ENCODE measurements around the gene RGS7. TPM values are rescaled to one million over a fixed set of nuclear protein-coding genes. Genes with fewer than 3 reads are reported as not detected.

Gene RGS7
- total RNA-seq, 2 experiments from 2014 or later, result not detected

DNA sequence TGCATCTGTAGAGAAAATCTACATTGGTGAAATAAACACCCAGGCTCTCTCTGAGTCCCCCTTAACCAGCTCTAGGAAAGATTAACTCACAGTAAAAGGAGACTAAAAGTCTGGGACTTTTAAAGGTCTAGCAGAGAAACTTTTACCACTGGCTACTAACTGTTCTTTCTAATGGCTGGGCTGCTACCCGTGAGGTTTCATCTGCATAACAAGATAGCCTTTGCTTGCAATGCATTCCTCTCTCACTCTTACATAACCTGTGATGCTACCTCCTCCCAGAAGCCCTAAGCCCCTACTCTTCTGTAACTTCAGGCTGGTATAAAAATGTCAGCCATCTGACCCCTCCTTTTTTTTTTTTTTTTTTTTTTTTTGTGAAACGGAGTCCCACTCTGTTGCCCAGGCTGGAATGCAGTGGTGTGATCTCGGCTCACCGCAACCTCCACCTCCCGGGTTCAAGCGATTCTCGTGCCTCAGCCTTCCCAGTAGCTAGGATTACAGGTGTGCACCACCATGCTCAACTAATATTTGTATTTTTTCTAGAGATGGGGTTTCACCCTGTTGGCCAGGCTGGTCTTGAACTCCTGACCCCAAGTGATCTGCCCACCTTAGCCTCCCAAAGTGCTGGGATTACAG is 344.2 kb downstream of the RGS7 start:
- H3K9me3 Mint-ChIP-seq, result peaks cover 10% of the 10 kb centered on the region
- H3K36me3 Mint-ChIP-seq (ENCODE audit: low read depth), result no peaks in the 10 kb centered on the region
- no peak overlapping the region for H3K4me3 Mint-ChIP-seq
- TF ChIP-seq, protein P1, sequence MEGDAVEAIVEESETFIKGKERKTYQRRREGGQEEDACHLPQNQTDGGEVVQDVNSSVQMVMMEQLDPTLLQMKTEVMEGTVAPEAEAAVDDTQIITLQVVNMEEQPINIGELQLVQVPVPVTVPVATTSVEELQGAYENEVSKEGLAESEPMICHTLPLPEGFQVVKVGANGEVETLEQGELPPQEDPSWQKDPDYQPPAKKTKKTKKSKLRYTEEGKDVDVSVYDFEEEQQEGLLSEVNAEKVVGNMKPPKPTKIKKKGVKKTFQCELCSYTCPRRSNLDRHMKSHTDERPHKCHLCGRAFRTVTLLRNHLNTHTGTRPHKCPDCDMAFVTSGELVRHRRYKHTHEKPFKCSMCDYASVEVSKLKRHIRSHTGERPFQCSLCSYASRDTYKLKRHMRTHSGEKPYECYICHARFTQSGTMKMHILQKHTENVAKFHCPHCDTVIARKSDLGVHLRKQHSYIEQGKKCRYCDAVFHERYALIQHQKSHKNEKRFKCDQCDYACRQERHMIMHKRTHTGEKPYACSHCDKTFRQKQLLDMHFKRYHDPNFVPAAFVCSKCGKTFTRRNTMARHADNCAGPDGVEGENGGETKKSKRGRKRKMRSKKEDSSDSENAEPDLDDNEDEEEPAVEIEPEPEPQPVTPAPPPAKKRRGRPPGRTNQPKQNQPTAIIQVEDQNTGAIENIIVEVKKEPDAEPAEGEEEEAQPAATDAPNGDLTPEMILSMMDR (IDR thresholded peaks at IDR 0.05), result no peak
- DNase-seq (no peak), ATAC-seq (ENCODE audit: poor library complexity) (no peak)
- Histone ChIP-seq H3K9me3 (ENCODE audit: control insufficient read depth in 1 of 2, insufficient read depth in 1 of 2, low read length in 2 of 2) (peaks cover 0 to 4% of the 10 kb centered on the region in 2 experiments), H3K4me1 (ENCODE audit: insufficient read depth, low read length) (no peaks in the 10 kb centered on the region), H3K27ac (ENCODE audit: low read depth in 1 of 2, low read length in 2 of 2) (no peak overlapping the region), H3K36me3 (ENCODE audit: insufficient read depth, low read length) (no peaks in the 10 kb centered on the region), H3K4me3 (ENCODE audit: low read length) (no peak overlapping the region), H3K27me3 (ENCODE audit: control insufficient read depth in 1 of 2, insufficient read depth in 2 of 2, low read length in 2 of 2) (no peaks in the 10 kb centered on the region)
- no peaks in the 10 kb centered on the region for H3K4me1 Mint-ChIP-seq (ENCODE audit: low read depth)
- no peaks in the 10 kb centered on the region for H3K27me3 Mint-ChIP-seq
- POLR2A ChIA-PET, result no interaction called here
- CTCF ChIA-PET, result no interaction called here
- H3K27ac Mint-ChIP-seq, result no peak overlapping the region
- intact Hi-C loops (cut with DNase I, micrococcal nuclease), result no loop called here

DNA sequence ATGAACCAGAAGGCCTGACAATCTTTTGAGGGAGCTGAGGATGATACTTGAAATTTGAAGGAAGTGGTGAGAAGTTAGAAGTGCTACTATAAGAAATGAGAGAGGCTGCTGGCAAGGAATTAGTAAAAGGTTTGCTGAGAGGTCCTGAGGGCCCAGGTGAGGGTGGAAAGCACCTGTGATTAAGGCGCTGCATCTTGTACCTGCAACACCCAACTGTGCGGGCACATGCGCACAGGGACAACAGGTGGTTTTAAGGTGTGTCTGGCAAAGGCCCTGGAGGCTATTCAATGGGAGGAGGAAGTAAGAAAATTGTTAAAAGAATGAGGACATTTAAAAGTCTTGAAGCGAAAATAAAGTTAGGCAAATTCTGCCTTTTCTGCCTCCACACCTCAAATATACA is 349.3 kb downstream of the RGS7 start:
- Histone ChIP-seq H3K27me3 (ENCODE audit: control insufficient read depth in 1 of 2, insufficient read depth in 2 of 2, low read length in 2 of 2) (no peaks in the 10 kb centered on the region), H3K4me3 (ENCODE audit: low read length) (no peak overlapping the region), H3K9me3 (ENCODE audit: control insufficient read depth in 1 of 2, insufficient read depth in 1 of 2, low read length in 2 of 2) (no peaks in the 10 kb centered on the region), H3K36me3 (ENCODE audit: insufficient read depth, low read length) (no peaks in the 10 kb centered on the region), H3K4me1 (ENCODE audit: insufficient read depth, low read length) (no peaks in the 10 kb centered on the region), H3K27ac (ENCODE audit: low read depth in 1 of 2, low read length in 2 of 2) (no peak overlapping the region)
- DNase-seq (no peak), ATAC-seq (ENCODE audit: poor library complexity) (no peak)
- no peaks in the 10 kb centered on the region for H3K27me3 Mint-ChIP-seq
- H3K4me1 Mint-ChIP-seq (ENCODE audit: low read depth), result no peaks in the 10 kb centered on the region
- peaks cover 7% of the 10 kb centered on the region for H3K9me3 Mint-ChIP-seq
- no peaks in the 10 kb centered on the region for H3K36me3 Mint-ChIP-seq (ENCODE audit: low read depth)
- intact Hi-C loops (cut with DNase I, micrococcal nuclease), result no loop called here
- no peak overlapping the region for H3K27ac Mint-ChIP-seq
- ChIA-PET CTCF (no interaction called here), POLR2A (no interaction called here)
- TF ChIP-seq, protein P1 (IDR thresholded peaks at IDR 0.05), result no peak
- no peak overlapping the region for H3K4me3 Mint-ChIP-seq

DNA sequence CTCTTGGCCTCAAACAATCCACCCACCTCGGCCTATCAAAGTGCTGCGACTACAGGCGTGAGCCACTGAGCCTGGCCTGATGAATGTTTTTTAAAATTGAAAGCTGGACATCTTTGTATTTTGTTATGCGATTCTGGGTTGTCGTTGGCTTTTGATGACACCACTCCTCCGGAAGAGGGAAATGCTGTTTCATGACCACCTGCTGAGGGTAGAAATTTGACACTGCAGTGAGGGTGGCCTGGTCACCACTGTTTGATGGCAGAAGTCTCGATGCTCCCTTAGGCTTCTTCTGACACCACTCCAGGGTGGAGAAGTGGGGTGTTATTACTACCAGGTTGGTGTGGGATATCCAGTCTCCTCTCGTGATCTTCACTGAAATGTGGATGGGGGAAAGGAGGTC is 357.2 kb downstream of the RGS7 start:
- intact Hi-C loops (cut with DNase I, micrococcal nuclease), result no loop called here
- Mint-ChIP-seq H3K27ac (no peak overlapping the region), H3K4me3 (no peak overlapping the region), H3K27me3 (no peaks in the 10 kb centered on the region), H3K36me3 (ENCODE audit: low read depth) (no peaks in the 10 kb centered on the region), H3K9me3 (no peaks in the 10 kb centered on the region), H3K4me1 (ENCODE audit: low read depth) (no peaks in the 10 kb centered on the region)
- no peak overlapping the region for H3K27ac ChIP-seq (ENCODE audit: low read depth in 1 of 2, low read length in 2 of 2)
- no peak overlapping the region for H3K4me3 ChIP-seq (ENCODE audit: low read length)
- peaks cover 0 to 10% of the 10 kb centered on the region in 2 experiments for H3K9me3 ChIP-seq (ENCODE audit: control insufficient read depth in 1 of 2, insufficient read depth in 1 of 2, low read length in 2 of 2)
- POLR2A ChIA-PET, result no interaction called here
- no peaks in the 10 kb centered on the region for H3K36me3 ChIP-seq (ENCODE audit: insufficient read depth, low read length)
- H3K27me3 ChIP-seq (ENCODE audit: control insufficient read depth in 1 of 2, insufficient read depth in 2 of 2, low read length in 2 of 2), result no peaks in the 10 kb centered on the region
- H3K4me1 ChIP-seq (ENCODE audit: insufficient read depth, low read length), result no peaks in the 10 kb centered on the region
- CTCF ChIA-PET, result no interaction called here
- DNase-seq (no peak), ATAC-seq (ENCODE audit: poor library complexity) (no peak)
- TF ChIP-seq, protein P1 (IDR thresholded peaks at IDR 0.05), result no peak
